ENCODE results near the gene PCBP3.

The PCBP3 gene

GRCh38 chr21:45724994-45725843 is 81.7 kb downstream of the PCBP3 start:
- Histone ChIP-seq H3K9me3 (ENCODE audit: insufficient read depth, low read depth, low read length) (no peaks in the 10 kb centered on the region), H3K36me3 (ENCODE audit: insufficient read depth, low read depth, low read length) (no peaks in the 10 kb centered on the region), H3K9ac (ENCODE audit: low read depth, low read length) (no peak overlapping the region), H3K27me3 (ENCODE audit: insufficient read depth, low read length) (no peaks in the 10 kb centered on the region), H3K27ac (ENCODE audit: low read length) (no peak overlapping the region), H3K4me3 (ENCODE audit: low read length) (no peak overlapping the region), H3K4me1 (ENCODE audit: insufficient read depth, low read length) (no peaks in the 10 kb centered on the region)

GRCh38 chr21:45725844-45726200 is 82.3 kb downstream of the PCBP3 start:
- Histone ChIP-seq H3K9me3 (ENCODE audit: insufficient read depth, low read depth, low read length) (no peaks in the 10 kb centered on the region), H3K9ac (ENCODE audit: low read depth, low read length) (no peak overlapping the region), H3K4me1 (ENCODE audit: insufficient read depth, low read length) (no peaks in the 10 kb centered on the region), H3K27ac (ENCODE audit: low read length) (no peak overlapping the region), H3K4me3 (ENCODE audit: low read length) (no peak overlapping the region), H3K36me3 (ENCODE audit: insufficient read depth, low read depth, low read length) (no peaks in the 10 kb centered on the region), H3K27me3 (ENCODE audit: insufficient read depth, low read length) (no peaks in the 10 kb centered on the region)

GRCh38 chr21:45726438-45726837 is 82.9 kb downstream of the PCBP3 start:
- Histone ChIP-seq H3K4me3 (ENCODE audit: low read length) (no peak overlapping the region), H3K27ac (ENCODE audit: low read length) (no peak overlapping the region), H3K36me3 (ENCODE audit: insufficient read depth, low read depth, low read length) (no peaks in the 10 kb centered on the region), H3K9ac (ENCODE audit: low read depth, low read length) (no peak overlapping the region), H3K9me3 (ENCODE audit: insufficient read depth, low read depth, low read length) (no peaks in the 10 kb centered on the region), H3K27me3 (ENCODE audit: insufficient read depth, low read length) (no peaks in the 10 kb centered on the region), H3K4me1 (ENCODE audit: insufficient read depth, low read length) (no peaks in the 10 kb centered on the region)

- no peaks in the 10 kb centered on the region for H3K36me3 ChIP-seq (ENCODE audit: insufficient read depth, low read depth, low read length)
Observed at GRCh38 chr21:45727390-45727789, 83.9 kb downstream of the PCBP3 start.

GRCh38 chr21:45735259-45736000 is 91.9 kb downstream of the PCBP3 start:
- H3K9ac ChIP-seq (ENCODE audit: low read depth, low read length), result no peak overlapping the region
- no peaks in the 10 kb centered on the region for H3K4me1 ChIP-seq (ENCODE audit: insufficient read depth, low read length)

More at GRCh38 chr21:45727390-45727789, 83.9 kb downstream of the PCBP3 start:
- Histone ChIP-seq H3K9ac (ENCODE audit: low read depth, low read length) (no peak overlapping the region), H3K27me3 (ENCODE audit: insufficient read depth, low read length) (no peaks in the 10 kb centered on the region), H3K27ac (ENCODE audit: low read length) (no peak overlapping the region), H3K4me1 (ENCODE audit: insufficient read depth, low read length) (no peaks in the 10 kb centered on the region), H3K4me3 (ENCODE audit: low read length) (no peak overlapping the region), H3K9me3 (ENCODE audit: insufficient read depth, low read depth, low read length) (no peaks in the 10 kb centered on the region)

GRCh38 chr21:45736042-45736689 is 92.6 kb downstream of the PCBP3 start:
- no peaks in the 10 kb centered on the region for H3K9me3 ChIP-seq (ENCODE audit: insufficient read depth, low read depth, low read length)
- H3K27ac ChIP-seq (ENCODE audit: low read length), result no peak overlapping the region
- no peaks in the 10 kb centered on the region for H3K36me3 ChIP-seq (ENCODE audit: insufficient read depth, low read depth, low read length)
- H3K4me3 ChIP-seq (ENCODE audit: low read length), result no peak overlapping the region
- no peak overlapping the region for H3K9ac ChIP-seq (ENCODE audit: low read depth, low read length)
- H3K27me3 ChIP-seq (ENCODE audit: insufficient read depth, low read length), result no peaks in the 10 kb centered on the region
- no peaks in the 10 kb centered on the region for H3K4me1 ChIP-seq (ENCODE audit: insufficient read depth, low read length)

More at GRCh38 chr21:45735259-45736000, 91.9 kb downstream of the PCBP3 start:
- Histone ChIP-seq H3K27ac (ENCODE audit: low read length) (no peak overlapping the region), H3K4me3 (ENCODE audit: low read length) (no peak overlapping the region), H3K36me3 (ENCODE audit: insufficient read depth, low read depth, low read length) (no peaks in the 10 kb centered on the region), H3K27me3 (ENCODE audit: insufficient read depth, low read length) (no peaks in the 10 kb centered on the region), H3K9me3 (ENCODE audit: insufficient read depth, low read depth, low read length) (no peaks in the 10 kb centered on the region)

GRCh38 chr21:45736690-45737484 is 93.4 kb downstream of the PCBP3 start:
- Histone ChIP-seq H3K9ac (ENCODE audit: low read depth, low read length) (no peak overlapping the region), H3K9me3 (ENCODE audit: insufficient read depth, low read depth, low read length) (no peaks in the 10 kb centered on the region), H3K4me3 (ENCODE audit: low read length) (no peak overlapping the region), H3K27ac (ENCODE audit: low read length) (no peak overlapping the region), H3K36me3 (ENCODE audit: insufficient read depth, low read depth, low read length) (no peaks in the 10 kb centered on the region), H3K4me1 (ENCODE audit: insufficient read depth, low read length) (no peaks in the 10 kb centered on the region), H3K27me3 (ENCODE audit: insufficient read depth, low read length) (no peaks in the 10 kb centered on the region)

GRCh38 chr21:45737485-45738166 is 94.1 kb downstream of the PCBP3 start:
- H3K27ac ChIP-seq (ENCODE audit: low read length), result no peak overlapping the region
- no peaks in the 10 kb centered on the region for H3K9me3 ChIP-seq (ENCODE audit: insufficient read depth, low read depth, low read length)
- no peaks in the 10 kb centered on the region for H3K27me3 ChIP-seq (ENCODE audit: insufficient read depth, low read length)
- no peak overlapping the region for H3K4me3 ChIP-seq (ENCODE audit: low read length)
- H3K4me1 ChIP-seq (ENCODE audit: insufficient read depth, low read length), result no peaks in the 10 kb centered on the region
- no peaks in the 10 kb centered on the region for H3K36me3 ChIP-seq (ENCODE audit: insufficient read depth, low read depth, low read length)
- H3K9ac ChIP-seq (ENCODE audit: low read depth, low read length), result no peak overlapping the region

GRCh38 chr21:45739218-45740087 is 95.9 kb downstream of the PCBP3 start:
- no peaks in the 10 kb centered on the region for H3K27me3 ChIP-seq (ENCODE audit: insufficient read depth, low read length)
- H3K9ac ChIP-seq (ENCODE audit: low read depth, low read length), result no peak overlapping the region
- no peaks in the 10 kb centered on the region for H3K4me1 ChIP-seq (ENCODE audit: insufficient read depth, low read length)
- no peak overlapping the region for H3K4me3 ChIP-seq (ENCODE audit: low read length)
- no peaks in the 10 kb centered on the region for H3K9me3 ChIP-seq (ENCODE audit: insufficient read depth, low read depth, low read length)
- H3K36me3 ChIP-seq (ENCODE audit: insufficient read depth, low read depth, low read length), result no peaks in the 10 kb centered on the region
- H3K27ac ChIP-seq (ENCODE audit: low read length), result no peak overlapping the region

GRCh38 chr21:45740088-45740440 is 96.5 kb downstream of the PCBP3 start:
- no peak overlapping the region for H3K27ac ChIP-seq (ENCODE audit: low read length)
- H3K9me3 ChIP-seq (ENCODE audit: insufficient read depth, low read depth, low read length), result no peaks in the 10 kb centered on the region
- H3K9ac ChIP-seq (ENCODE audit: low read depth, low read length), result no peak overlapping the region
- H3K36me3 ChIP-seq (ENCODE audit: insufficient read depth, low read depth, low read length), result no peaks in the 10 kb centered on the region
- no peaks in the 10 kb centered on the region for H3K27me3 ChIP-seq (ENCODE audit: insufficient read depth, low read length)
- H3K4me1 ChIP-seq (ENCODE audit: insufficient read depth, low read length), result no peaks in the 10 kb centered on the region
- H3K4me3 ChIP-seq (ENCODE audit: low read length), result no peak overlapping the region
